GM12873 (cell line): ENCODE data around the gene INSIG1.

Source experiments
- TF ChIP-seq, protein P1 (sequence below): IDR thresholded peaks from 2 replicates; pipeline ENCODE4 v1.5.1; 2012; ENCODE audit warnings: low read depth, mild to moderate bottlenecking, moderate library complexity, low read length, control low read depth; ENCODE audit not compliant: insufficient read depth; ENCODE audit errors: missing control alignments

INSIG1 gene

DNA sequence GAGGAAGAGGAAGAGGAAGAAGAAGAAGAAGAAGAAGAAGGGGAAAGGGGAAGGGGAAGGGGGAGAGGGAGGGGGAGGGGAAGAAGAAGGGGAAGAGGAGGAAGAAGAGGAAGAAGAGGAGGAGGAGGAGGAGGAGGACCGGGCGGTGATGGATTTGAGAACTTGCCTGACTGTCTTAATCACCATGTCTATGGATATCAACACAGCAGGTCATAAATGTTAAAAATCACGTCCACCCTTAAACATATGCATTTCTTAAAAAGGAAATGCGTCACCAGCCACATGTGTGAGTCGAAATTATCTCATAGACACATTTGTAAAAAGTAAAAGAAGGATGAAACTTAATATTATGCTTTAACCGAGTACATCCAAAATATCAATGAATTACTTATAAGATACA is 42.1 kb upstream of the INSIG1 start:
- TF ChIP-seq, protein P1, sequence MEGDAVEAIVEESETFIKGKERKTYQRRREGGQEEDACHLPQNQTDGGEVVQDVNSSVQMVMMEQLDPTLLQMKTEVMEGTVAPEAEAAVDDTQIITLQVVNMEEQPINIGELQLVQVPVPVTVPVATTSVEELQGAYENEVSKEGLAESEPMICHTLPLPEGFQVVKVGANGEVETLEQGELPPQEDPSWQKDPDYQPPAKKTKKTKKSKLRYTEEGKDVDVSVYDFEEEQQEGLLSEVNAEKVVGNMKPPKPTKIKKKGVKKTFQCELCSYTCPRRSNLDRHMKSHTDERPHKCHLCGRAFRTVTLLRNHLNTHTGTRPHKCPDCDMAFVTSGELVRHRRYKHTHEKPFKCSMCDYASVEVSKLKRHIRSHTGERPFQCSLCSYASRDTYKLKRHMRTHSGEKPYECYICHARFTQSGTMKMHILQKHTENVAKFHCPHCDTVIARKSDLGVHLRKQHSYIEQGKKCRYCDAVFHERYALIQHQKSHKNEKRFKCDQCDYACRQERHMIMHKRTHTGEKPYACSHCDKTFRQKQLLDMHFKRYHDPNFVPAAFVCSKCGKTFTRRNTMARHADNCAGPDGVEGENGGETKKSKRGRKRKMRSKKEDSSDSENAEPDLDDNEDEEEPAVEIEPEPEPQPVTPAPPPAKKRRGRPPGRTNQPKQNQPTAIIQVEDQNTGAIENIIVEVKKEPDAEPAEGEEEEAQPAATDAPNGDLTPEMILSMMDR, result no peak

DNA sequence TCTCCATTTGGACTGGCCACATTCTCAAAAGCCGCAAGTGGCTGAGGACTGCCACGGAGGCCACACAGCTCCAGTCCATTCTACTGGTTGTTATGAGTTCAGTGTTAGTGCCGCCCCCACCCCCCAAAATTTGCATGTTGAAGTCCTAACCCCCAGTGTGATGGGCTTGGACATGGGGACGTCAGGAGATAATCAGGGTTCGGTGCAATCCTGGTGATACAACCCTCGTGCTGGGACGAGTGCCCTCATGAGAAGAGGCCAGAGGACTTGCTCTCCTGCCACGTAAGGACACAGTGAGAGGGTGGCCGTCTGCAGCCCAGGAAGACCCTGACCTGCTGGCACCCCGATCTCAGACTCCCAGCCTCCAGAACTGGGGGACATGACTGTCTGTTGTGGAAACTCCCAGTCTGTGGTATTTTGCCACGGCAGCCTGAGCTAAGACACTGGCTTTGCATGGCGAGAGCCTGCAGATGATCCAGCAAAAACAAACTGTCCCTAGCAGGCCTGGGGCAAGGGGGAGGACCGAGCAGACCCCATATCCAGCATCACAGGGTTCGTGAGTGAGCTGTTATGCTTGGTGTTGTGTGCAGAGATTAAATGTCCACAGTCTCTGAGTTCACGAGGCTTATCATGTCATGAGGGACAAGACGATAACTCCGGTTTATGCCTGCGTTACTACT is 41.5 kb upstream of the INSIG1 start:
- TF ChIP-seq, protein P1, result no peak

DNA sequence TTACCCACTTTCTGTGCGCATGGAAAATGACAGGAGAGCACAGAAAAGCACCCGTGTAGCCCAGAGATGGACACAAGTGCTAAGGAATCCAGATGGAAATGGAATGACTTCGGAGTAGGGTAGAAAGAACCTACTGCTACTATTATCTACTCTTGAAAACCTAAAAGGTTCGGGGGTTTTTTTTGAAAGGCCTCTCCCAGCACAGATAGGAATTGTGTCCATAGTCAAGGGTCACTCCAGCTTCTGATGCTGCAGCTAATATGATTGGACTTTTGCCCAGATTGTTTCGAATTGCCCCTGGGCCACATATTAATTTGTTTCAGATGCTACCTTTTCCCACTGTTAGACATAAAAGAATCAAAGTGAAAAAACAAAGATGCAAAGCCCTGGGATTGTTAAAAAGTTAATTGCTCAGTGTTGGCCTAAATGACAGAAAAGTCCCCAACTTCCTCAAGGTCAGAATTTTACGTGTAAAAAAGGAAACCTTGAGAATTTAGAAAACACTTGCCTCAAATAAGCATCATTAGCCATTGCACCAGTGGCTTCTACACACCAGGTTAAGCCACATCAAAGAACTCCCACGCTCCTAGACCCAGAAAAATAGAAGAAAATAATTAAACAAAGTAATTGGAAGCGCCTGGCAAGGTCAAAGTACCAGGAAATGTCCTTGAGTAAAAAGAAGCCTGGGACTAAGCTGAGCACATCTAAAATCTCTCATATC is 40.8 kb upstream of the INSIG1 start:
- TF ChIP-seq, protein P1, result no peak

DNA sequence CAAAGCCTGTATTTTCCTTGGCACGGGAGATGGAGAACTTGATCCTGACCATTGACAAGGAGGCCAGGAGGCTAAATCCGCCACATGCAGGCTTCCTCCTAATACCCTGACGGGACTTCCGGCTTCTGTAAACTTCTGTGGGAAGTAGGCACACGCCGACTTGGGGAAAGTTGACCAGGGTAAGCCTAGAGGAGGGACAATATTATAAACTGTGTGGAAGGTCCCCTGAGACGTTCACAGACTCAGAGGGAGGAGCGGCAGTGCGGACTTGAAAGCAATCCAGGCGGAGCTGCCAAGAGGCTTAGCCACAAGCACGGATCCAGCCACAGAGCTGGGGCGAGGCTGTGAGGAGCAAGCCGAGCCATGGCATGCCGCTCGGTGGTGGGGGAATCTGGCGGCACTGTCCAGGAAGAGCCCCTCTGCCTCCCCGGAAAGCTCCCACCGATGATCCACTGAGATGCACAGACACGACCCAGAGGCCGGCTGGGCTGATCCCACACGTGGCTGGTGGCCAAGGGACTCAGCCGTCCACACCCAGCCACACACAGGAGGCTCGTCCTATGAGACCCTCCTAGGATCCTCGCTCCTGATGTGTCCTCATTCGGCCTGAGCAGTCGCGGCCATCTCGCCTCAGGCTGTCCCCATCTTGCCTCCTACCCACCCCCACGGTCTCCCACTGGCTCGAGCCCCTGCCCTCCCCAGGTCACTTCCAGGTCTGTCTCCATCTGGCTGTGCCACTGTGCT is 40.0 kb upstream of the INSIG1 start:
- TF ChIP-seq, protein P1, result no peak

DNA sequence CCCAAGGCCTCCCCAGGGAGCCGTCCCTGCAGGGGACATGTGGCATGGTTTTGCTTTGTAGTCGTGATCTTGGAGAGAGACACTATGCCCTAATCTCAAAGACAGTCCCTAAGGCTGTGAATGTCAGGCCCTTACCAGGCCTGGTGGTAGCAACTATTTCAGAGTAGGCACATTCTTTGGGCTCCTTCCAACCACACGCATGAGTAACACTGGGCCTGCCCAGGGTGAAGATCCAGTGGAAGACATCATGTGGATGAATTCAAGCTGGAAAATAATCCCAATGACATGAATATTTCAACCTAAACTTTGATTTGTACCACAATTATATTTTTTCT is 39.5 kb upstream of the INSIG1 start:
- TF ChIP-seq, protein P1, result no peak

DNA sequence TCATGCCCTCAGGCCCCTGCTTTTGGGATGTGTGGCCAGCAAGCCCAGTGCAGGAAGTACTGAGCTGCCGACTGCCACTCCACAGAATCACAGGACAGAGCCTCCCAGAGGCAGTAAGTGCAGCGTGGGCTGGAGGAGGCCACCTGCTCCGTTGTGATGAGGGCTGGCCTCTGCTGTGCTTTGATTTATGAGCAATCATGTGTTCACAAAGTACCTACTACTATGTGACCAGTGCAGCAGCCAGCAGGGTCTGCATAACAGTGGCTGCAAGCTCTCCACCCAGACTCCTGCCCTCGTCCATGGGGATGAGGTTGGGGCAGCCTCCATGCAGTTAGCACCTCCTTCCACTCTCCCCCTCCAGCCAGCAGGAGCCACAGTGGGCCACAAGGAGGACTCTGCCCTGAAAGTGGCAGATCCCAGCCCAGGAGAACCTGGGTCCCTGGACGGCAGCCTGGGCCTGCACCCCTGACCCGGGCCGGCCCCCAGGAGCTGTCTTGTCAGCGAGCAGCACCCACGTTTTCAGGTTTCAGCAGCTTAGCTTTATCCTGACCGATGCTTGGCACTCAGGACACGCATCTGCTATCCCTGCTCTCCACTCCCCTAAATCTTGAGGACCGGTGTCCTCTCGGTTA is 37.7 kb upstream of the INSIG1 start:
- TF ChIP-seq, protein P1, result no peak

DNA sequence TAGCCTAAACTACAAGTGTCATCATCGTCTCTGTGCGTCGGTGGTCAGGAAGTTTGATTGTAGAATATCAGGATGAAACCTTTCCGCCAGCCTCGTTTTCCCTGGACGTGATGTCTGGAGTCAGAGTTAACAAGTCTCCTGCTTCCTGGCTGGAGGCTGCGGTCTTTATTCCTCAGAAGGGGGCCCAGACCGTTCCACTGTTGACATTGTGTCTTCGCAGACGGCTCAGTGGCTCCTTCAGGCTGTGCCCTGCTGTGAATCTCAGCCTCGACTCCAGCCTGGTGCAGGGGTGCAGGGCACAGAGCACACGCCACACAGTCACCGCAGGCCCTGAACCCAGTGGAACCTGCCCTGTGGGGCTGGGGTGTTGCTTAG is 37.2 kb upstream of the INSIG1 start:
- TF ChIP-seq, protein P1, result no peak
